ENCODE results near the gene OARD1.

Gene OARD1

GRCh38 chr6:41071501-41071922 is 644 bp downstream of the OARD1 start:
- peak overlapping the region; percentile 54; the same call in 1 of the 2 replicates for H2AFZ ChIP-seq (ENCODE audit: low read length)
- no peaks in the 10 kb centered on the region for H3K9me3 ChIP-seq (ENCODE audit: insufficient read depth, low read depth, low read length)
- peaks cover 5% of the 10 kb centered on the region for H3K27me3 ChIP-seq (ENCODE audit: insufficient read depth, low read length, poor library complexity, severe bottlenecking)
- peak overlapping the region; percentile 94 for H3K4me3 ChIP-seq (ENCODE audit: low read length, poor library complexity, severe bottlenecking)
- peak overlapping the region; percentile 96 for H3K9ac ChIP-seq (ENCODE audit: low read depth, low read length, poor library complexity, severe bottlenecking)
- no peaks in the 10 kb centered on the region for H3K36me3 ChIP-seq (ENCODE audit: insufficient read depth, low read length)
- peak overlapping the region; percentile 87 for H3K4me2 ChIP-seq (ENCODE audit: low read depth, low read length, poor library complexity, severe bottlenecking)
- no peaks in the 10 kb centered on the region for H3K9me2 ChIP-seq (replicated peaks; ENCODE audit: low read depth, low read length)
- H4K20me1 ChIP-seq (ENCODE audit: insufficient read depth, low read length, poor library complexity, severe bottlenecking): peaks cover 30% of the 10 kb centered on the region
- TF ChIP-seq EZH2phosphoT487 (IDR thresholded peaks at IDR 0.05; ENCODE audit: borderline replicate concordance) (no peak), CTCF (conservative IDR thresholded peaks at IDR 0.05; ENCODE audit: low read length) (0 out of 2 replicates have a peak, but pooled peaks have one; percentile 8)
- H3K79me2 ChIP-seq (ENCODE audit: insufficient read depth, low read length): peaks cover 55% of the 10 kb centered on the region
- H3K4me1 ChIP-seq (ENCODE audit: insufficient read depth, low read length, poor library complexity, severe bottlenecking): peaks cover 65% of the 10 kb centered on the region
- peaks cover 13% of the 10 kb centered on the region for H3F3A ChIP-seq (ENCODE audit: low read depth)

- H3K9ac ChIP-seq (ENCODE audit: low read depth, low read length, poor library complexity, severe bottlenecking): no peak overlapping the region
- no peaks in the 10 kb centered on the region for H3K9me2 ChIP-seq (replicated peaks; ENCODE audit: low read depth, low read length)
- no peaks in the 10 kb centered on the region for H4K20me1 ChIP-seq (ENCODE audit: insufficient read depth, low read length, poor library complexity, severe bottlenecking)
- H3K4me1 ChIP-seq (ENCODE audit: insufficient read depth, low read length, poor library complexity, severe bottlenecking): peaks cover 40% of the 10 kb centered on the region
- H3K27me3 ChIP-seq (ENCODE audit: insufficient read depth, low read length, poor library complexity, severe bottlenecking): no peaks in the 10 kb centered on the region
- no peaks in the 10 kb centered on the region for H3K9me3 ChIP-seq (ENCODE audit: insufficient read depth, low read depth, low read length)
- peak; percentile 93 for TF ChIP-seq CTCF (conservative IDR thresholded peaks at IDR 0.05; ENCODE audit: low read length)
- no peak for TF ChIP-seq EZH2phosphoT487 (IDR thresholded peaks at IDR 0.05; ENCODE audit: borderline replicate concordance)
- no peaks in the 10 kb centered on the region; the same call in 1 of the 2 replicates for H3K36me3 ChIP-seq (ENCODE audit: insufficient read depth, low read length)
- H3F3A ChIP-seq (ENCODE audit: low read depth): peaks cover 8% of the 10 kb centered on the region
- H3K4me2 ChIP-seq (ENCODE audit: low read depth, low read length, poor library complexity, severe bottlenecking): no peak overlapping the region
- H3K4me3 ChIP-seq (ENCODE audit: low read length, poor library complexity, severe bottlenecking): no peak overlapping the region
- H2AFZ ChIP-seq (ENCODE audit: low read length): no peak overlapping the region
- peaks cover 27% of the 10 kb centered on the region for H3K79me2 ChIP-seq (ENCODE audit: insufficient read depth, low read length)
These were observed 5.3 kb downstream of the OARD1 start for GRCh38 chr6:41066867-41067304.

GRCh38 chr6:41065550-41066026 is 6.6 kb downstream of the OARD1 start:
- H3K4me1 ChIP-seq (ENCODE audit: insufficient read depth, low read length, poor library complexity, severe bottlenecking): peaks cover 29% of the 10 kb centered on the region
- H4K20me1 ChIP-seq (ENCODE audit: insufficient read depth, low read length, poor library complexity, severe bottlenecking): no peaks in the 10 kb centered on the region
- H3K9me3 ChIP-seq (ENCODE audit: insufficient read depth, low read depth, low read length): no peaks in the 10 kb centered on the region
- no peaks in the 10 kb centered on the region for H3K9me2 ChIP-seq (replicated peaks; ENCODE audit: low read depth, low read length)
- H2AFZ ChIP-seq (ENCODE audit: low read length): no peak overlapping the region
- H3K27me3 ChIP-seq (ENCODE audit: insufficient read depth, low read length, poor library complexity, severe bottlenecking): no peaks in the 10 kb centered on the region
- H3K9ac ChIP-seq (ENCODE audit: low read depth, low read length, poor library complexity, severe bottlenecking): no peak overlapping the region
- no peaks in the 10 kb centered on the region; the same call in 1 of the 2 replicates for H3K36me3 ChIP-seq (ENCODE audit: insufficient read depth, low read length)
- H3K4me3 ChIP-seq (ENCODE audit: low read length, poor library complexity, severe bottlenecking): no peak overlapping the region
- no peak for TF ChIP-seq CTCF (conservative IDR thresholded peaks at IDR 0.05; ENCODE audit: low read length)
- TF ChIP-seq EZH2phosphoT487 (IDR thresholded peaks at IDR 0.05; ENCODE audit: borderline replicate concordance): no peak
- H3F3A ChIP-seq (ENCODE audit: low read depth): peaks cover 4% of the 10 kb centered on the region; the same call in 1 of the 2 replicates
- H3K4me2 ChIP-seq (ENCODE audit: low read depth, low read length, poor library complexity, severe bottlenecking): no peak overlapping the region
- H3K79me2 ChIP-seq (ENCODE audit: insufficient read depth, low read length): peaks cover 17% of the 10 kb centered on the region

All from Loucy (cell line).